GM21529 (cell line): ENCODE measurements around the gene MTG1.

Experiments used
- ATAC-seq: cut with Tn5 transposase; IDR thresholded peaks from one replicate; pipeline ENCODE4 v1.9.1; 2021; ENCODE audit not compliant: unreplicated experiment

MTG1 gene

DNA sequence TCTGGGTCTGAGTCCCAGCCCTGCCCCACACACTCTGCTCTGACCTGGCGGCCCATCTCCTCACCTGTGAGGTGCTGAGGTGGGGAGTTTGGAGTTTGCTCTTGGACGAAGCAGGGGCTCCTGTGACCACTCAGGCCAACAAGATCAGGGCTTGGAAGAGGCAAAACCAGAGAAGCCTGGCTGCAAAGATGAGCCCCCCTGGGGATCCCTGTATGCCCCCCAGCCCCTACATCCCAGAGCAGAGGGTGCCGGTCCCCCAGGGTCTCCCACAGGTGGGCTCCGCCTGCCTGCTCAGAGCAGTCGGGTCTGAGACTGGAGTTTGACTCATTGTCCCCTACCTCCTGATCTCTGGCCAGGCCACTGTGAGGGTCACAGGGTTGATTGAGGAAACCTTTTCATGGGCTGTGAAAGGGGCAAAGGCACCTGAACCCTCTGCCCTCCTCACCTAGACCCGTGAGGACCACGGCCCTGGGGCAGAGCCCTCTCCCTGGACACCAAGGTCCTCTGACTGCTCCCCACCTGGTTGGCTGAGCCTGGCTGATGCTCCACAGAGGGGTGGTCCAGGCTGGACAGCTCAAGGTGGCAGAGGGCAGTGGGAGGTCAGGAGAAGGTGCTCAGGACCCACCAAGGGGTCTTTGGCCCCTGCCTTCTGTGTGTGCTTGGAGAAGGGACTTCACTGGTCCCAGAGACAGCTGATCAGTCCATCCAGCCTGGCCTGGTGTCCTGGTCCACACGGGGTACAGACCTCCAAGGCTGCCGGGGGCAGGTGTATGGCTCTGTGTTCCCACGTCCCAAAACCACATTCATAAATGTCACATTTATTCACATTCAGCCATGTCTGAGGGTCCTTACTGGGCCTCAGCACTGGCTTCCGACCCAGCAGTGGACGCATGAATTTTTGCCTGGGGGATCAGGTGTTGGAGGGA lies 50.6 kb downstream of the MTG1 start:
- no peak for ATAC-seq

DNA sequence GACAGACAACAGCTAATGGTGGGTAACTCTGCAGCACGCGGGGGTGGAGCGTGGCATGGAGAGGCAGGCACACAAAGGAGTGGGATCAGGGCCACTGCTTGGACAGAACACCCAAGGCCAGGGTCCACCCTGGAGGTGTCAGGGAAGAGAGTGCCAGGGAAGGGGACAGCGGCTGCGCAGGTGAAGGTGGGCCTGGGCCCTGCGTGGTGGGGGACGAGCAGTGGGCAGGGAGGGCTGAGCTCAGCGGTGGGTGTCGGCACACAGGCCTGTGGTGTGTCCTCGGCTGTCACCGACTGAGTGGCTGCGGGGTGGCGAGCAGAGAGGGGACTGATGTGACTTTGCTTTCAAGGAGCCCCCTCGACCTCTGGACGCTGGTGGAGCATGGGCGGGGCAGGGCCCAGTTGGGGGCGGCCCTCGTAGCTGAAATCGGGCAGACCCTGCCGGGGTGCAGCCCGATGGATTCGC lies 51.3 kb downstream of the MTG1 start:
- no peak for ATAC-seq

DNA sequence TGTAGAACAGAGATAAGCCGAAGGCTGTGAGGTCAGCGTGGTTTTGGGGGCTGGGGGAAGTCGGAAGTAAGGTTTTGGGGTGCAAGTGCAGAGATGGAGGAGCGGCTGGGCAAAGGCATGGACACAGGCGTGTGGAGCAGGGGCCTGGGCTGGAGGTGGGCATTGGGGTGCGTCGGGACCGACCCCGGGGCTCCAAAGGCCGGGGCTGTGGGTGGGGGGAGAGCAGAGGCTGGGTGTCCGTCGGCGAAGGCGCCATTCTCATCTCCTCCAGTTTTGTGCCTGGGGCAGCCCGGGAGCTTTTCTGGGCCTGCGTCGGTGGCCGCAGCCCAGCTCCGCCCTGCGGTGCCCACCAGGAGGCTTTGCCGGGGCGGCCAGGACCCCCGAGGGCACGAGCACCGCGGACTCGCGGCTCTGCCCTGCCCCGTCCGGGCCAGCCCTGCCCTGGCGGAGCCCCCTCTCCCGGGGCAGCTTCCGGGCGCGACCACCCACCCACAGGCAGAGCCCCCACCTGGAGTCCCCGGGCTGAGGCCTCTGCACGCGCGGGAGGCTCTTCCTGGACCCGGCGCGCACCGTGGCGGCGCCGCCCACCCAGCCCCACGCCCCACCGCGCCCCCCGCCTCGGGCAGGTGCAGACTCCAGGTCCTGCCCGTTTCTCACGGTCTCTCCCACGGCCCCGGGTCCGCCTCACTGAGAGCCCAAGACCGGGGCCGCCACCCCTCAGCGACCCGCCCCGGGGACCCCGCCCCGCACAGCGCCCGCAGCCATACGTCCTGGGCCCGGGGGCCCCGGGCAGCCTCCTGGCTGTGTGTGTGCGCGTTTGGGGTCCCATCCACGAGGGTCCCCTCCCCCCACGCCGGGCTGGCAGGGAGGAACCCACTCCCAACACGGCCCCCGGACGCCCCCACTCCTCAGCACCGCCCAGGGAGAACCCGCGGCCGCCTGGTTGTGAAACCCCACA lies 52.1 kb downstream of the MTG1 start:
- ATAC-seq = no peak

DNA sequence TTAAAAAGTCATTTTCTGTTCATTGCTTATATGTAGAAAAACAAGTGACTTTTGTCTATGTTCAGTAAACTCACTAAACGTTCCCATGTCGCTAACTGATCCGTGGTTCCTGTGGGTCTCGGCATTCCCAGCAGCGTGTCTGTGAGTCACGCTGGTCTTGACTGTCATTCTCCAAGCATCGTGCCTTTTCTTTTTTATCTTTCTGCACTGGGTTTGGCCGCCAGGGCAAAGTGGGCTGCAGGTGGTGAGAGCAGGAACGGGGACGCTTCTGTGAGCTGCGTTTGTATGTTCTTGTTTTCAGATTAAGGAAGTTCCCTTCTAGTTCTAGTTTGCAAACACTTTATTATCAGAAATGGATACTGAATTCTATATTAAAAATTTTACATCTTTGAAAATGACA lies 53.0 kb downstream of the MTG1 start:
- no peak for ATAC-seq

DNA sequence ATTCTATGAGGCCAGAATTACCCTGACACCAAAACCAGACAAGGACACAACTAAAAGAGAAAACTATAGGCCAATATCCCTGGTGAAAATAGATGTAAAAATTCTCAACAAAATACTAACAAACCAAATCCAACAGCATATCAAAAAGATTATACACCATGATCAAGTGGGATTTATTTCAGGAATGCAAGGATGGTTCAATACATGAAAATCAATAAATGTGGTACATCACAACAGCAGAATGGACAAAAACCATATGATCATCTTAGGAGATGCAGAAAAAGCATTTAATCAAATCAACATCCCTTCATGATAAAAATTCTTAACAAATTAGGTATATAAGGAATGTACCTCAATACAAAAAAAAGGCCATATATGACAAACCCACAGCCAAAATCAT lies 54.2 kb downstream of the MTG1 start:
- ATAC-seq = no peak

DNA sequence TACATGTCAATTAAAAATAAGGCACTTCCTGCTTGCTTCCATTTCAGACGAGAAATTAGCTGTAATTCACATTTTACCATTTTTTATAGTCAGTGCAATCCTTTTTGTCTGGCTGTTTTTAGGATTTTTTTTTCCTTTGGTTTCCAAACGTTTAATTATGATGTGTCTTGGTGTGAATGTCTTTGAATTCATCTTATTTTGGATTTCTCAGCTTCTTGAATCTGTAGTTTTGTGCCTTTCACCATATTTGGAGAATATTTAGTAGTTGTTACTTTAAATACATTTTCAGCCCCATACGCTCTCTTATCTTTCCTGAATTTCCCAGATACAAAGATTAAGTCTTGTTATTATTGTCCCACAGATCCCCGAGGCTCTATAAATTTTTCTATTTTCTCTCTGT lies 57.4 kb downstream of the MTG1 start:
- no peak for ATAC-seq

DNA sequence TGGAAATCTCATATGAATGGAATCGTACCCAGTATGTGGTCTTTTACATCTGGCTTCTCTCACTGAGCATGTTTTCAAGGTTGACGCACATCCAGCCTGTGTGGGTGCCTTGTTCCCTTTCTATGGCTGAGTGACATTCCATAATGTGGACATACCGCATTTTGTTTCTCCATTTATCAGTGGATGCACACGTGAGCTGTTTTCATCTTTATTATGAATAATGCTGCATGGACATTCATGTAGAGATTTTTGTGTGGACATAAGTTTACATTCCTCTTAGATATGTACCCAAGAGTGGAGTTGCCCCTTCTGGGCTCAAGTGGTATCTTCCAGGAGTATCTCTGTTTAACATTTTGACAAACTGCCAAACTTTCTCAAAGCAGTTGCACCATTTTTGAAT lies 58.5 kb downstream of the MTG1 start:
- ATAC-seq = no peak

DNA sequence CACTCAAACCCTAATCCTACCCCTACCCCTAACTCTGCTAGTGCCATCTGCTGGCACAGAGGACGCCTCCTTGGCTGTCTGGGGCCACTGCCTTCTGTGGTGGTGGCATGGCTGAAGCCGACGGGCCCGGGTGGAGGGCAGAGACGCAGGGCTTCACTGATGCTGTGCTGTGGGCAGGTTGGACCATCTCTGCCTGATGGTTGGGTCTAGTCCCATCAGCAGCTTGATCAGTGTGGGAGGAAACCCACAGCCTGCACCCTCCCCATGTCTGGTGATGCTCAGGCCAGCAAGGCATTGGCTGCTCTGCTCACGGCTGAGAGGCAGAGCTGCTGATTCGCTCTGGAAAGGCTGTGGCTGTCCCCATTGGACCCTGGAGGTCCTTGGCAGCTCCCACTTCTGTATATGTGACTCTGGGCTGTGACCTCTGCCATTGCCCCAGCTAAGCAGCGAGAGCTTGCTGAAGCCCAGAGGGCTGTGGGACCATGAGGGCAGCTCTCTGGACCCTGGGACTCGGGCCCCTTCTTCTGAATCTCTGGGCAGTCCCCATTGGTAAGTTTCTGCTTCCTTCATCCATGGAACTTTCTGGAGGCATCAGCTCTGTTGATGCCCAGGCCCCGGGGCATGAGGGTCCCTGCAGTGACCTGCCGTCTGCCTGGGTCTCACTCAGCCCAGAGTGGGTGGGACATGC lies 59.7 kb downstream of the MTG1 start, which contains the start of gene SCART1:
Gene SCART1 (plus strand): TSS at position 430 of the 688 bp plus-strand sequence. CDS start 53 bp downstream, at position 483.
- no peak for ATAC-seq

DNA sequence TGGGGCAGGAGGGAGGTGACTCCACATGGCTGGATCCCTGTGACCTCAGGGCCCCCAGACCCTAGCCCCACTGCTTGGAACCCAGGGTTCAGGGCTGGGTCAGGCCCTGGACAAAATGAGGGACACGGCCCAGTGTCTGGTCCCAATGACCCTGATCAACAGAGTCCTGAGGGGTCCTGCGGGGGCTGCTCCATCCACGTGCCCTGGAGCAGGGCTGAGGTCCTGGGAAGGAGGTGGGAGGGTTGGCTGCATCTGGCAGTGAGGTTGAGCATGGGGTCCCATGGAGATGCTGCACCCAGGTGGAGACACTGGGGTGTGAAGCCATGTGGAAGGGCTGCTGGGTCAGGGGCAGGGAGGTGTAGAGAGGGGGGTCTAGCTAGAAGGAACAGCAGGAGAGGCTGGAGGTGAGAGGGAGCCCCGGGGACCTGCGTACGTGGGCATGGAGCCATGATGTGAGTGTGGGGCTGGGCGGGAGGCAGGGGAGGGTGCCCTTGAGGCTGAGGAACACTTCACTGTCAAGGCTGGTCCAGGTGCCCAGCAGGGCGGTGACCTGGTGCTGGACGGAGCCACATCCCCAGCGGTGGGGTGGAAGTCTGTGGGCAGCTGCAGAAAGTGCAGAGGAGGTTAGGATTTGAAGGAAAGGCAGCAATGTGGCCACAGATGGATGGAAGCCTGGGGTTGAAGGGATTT lies 60.4 kb downstream of the MTG1 start:
- no peak for ATAC-seq

DNA sequence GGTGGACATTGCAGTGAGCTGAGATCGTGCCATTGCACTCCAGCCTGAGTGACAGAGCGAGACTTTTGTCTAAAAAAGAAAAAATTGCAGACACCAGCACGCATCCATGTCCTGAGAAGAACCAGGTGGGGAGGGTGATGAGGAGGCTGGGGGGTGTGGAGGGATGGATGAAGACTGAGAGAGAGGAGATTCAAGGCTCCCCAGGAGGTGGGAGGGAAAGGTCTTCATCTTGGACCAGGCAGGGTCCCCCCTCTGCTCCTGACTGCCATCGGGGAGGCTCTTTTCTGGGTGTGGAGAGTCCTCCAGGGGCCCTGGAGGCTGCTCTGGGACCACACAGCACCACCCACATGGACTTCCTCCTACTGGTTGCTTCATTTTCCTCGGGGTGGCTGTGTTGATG lies 61.2 kb downstream of the MTG1 start:
- ATAC-seq = no peak

DNA sequence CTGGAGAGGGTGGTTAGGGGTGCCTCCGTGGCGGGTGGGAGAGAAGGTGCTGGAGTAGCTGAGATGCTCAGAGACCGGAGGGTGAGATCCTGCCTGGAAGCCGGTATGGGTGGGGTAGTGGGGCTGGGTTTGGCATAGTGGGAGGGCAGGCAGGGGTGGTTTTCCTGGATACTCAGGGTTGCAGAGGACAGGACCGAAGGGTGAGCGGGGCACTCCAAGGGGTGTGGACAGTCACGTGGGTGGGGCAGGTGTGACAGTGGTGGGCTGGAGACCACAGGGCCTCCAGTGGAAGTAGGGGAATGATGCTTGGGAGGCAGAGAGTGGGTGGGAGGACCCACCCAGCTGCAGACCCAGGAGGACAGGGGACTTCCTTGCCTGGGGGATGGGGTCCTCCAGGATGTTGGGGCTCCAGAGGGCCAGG lies 61.7 kb downstream of the MTG1 start:
- ATAC-seq = no peak

DNA sequence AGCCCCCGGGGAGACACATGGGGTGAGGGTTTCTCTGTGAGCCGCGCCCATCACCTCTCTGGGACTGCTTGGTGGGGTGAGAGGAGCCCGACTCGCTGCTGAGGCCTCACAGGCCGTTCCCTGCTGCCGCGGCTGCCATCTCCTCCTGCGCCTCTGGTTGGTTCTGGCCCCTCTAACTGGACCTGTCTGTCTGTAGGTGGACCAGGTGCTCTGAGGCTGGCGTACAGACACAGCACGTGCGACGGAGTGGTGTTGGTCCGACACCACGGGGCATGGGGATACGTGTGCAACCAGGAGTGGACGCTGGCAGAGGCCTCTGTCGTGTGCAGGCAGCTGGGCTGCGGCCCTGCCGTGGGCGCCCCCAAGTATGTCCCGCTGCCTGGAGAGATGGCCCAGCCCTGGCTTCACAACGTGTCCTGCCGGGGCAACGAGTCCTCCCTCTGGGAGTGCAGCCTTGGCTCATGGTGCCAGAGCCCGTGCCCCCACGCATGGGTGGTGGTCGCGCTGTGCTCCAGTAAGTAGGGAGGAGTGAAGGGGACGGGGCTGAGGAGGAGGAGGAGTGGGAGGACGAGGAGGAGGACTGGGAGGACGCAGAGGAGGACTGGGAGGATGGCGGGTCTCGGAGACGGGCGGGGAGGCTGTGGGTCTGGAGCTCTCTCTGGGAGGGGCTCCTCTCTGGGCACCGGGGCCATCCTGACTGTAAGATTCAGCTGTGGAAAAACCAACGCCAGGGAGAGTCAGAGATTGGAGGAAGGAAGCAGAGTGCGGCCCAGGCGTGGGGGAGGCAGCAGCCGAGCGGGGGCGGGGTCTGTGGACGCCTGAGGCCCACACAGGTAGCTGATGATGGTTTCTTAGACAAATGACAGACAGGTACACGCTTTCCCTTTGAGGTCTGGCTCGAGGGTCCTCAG lies 62.3 kb downstream of the MTG1 start:
- ATAC-seq = no peak

DNA sequence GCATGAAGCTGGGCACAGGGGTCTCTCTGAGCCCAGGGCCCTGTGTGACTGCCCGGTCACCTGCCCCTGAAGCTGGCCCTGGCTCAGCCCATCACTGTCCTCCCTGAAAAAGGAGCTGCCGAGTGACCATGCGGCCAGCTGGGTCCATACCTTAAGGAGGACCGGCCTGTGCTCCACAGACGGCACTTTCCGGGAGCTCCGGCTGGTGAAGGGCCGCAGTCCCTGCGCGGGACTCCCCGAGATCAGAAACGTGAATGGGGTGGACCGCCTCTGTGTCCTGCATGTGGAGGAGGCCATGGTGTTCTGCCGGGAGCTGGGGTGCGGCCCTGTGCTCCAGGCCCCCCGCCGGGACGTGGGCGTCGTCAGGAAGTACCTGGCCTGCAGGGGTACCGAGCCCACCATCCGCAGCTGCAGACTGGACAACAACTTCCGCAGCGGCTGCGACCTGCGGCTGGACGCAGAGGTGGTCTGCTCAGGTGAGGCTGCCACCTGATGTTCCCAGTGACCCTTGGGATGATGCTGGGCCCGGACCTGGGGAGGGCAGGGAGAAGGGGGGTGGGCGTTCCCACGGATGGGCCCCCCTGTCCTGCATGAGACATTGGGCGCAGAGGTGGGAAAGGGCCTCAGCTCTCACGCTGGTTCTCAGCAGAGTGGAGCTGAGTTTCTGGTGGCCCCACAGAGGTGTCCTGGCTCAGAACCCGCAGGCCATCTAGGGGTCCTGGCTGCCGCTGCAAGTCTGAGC lies 63.3 kb downstream of the MTG1 start:
- no peak for ATAC-seq

DNA sequence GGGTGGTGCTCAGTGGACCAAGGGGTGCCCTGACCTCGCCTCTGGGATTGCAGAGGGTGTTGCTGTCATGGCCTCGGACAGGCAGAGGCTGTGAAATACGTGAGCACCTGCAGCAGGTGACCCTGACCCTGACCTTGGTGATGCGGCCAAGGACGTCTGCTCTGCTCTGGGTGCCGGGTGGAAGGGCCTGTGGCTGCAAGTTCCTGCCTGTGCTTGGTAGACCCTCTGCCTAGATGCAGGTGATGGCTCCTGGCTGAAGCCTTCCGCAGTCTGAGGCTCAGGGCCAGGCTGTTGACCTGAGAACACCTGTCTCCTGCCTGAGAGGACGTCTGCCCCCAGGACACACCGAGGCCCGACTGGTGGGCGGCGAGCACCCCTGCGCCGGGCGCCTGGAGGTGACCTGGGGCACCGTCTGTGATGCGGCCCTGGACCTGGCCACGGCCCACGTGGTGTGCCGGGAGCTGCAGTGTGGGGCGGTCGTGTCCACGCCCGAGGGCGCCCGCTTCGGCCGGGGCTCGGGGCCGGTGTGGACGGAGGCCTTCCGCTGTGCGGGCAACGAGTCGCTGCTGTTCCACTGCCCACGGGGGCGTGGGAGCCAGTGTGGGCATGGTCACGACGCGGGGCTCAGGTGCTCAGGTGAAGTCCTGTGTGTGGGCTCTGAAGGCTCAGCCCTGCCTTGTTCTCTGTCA lies 64.2 kb downstream of the MTG1 start:
- ATAC-seq = no peak

DNA sequence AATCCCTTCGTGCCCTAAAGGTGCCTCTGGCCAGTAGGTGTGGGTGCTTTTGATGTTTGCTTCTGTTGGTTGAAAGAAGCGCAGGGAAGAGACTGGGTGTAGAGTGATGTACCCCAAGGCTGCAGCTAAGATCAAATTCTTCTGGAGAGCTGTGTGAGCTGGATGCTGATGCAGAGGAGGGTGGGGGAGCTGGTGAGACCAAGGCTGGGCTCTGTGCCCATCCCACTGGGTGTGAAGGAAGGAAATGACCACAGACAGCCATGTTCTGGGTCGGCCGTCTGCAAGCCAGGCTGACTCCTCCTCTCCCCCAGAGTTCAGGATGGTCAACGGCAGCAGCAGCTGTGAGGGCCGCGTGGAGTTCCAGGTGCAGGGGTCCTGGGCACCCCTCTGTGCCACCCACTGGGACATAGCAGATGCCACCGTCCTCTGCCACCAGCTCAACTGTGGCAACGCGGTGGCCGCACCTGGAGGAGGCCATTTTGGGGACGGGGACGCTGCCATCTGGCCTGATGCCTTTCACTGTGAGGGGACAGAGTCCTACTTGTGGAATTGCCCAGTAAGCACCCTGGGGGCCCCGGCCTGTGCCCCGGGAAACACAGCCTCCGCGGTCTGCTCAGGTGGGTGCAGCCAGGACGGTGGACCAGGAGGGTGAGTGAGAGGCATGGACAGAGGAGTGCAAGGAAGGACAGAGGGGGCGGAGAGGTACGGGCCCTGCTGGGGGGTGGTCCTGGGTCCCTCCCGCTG lies 64.9 kb downstream of the MTG1 start:
- no peak for ATAC-seq

DNA sequence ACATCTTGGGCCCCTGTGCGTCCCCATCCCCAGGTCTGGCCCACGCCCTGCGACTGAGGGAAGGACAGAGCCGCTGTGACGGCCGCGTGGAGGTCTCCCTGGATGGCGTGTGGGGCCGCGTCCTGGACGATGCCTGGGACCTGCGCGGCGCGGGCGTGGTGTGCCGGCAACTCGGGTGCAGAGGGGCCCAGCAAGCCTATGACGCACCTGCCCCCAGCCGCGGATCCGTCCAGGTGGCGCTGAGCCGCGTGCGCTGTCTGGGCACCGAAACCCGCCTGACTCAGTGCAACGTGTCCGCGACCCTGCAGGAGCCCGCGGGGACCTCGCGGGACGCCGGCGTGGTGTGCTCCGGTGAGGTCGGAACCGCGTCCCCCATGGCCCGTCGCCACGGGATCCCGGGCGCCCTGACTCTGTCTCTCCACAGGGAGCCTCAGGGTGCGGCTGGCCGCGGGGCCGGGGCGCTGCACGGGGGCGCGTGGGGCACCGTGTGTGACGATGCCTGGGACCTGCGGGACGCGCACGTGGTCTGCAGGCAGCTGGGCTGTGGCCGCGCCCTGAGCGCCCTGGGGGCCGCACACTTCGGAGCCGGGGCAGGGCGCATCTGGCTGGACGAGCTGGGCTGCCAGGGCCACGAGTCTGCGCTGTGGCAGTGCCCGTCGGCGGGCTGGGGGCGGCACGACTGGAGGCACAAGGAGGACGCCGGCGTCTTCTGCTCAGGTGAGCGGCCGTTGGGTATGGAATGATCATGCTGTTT lies 65.7 kb downstream of the MTG1 start:
- no peak for ATAC-seq
